ENCODE measurements around the gene SDK1. TPM values are rescaled to one million over a fixed set of nuclear protein-coding genes. Genes with fewer than 3 reads are reported as not detected.

SDK1 gene
- total RNA-seq, 1 donor from 2014 or later: 10.9 TPM

DNA sequence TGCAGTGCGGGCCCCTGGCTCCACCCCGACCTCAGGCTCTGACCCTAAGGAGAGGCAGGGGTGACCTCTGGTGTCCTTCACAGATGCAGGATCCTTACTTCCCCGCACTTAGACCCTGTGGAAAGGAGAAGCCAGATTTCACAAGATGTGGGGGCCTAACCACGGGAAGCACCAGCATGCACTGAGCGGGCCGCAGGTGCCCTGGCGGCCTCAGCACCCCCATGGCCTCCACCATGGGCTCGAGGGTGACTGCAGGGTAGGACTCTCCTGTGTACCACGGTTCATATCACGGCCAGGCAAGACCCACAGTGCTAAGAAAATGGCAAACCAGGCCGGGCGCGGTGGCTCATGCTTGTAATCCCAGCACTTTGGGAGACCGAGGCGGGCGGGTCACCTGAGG, 971.1 kb downstream of the SDK1 start:
- no peak overlapping the region for H3K4me3 Mint-ChIP-seq (ENCODE audit: unreplicated experiment)
- TF ChIP-seq, protein P1, sequence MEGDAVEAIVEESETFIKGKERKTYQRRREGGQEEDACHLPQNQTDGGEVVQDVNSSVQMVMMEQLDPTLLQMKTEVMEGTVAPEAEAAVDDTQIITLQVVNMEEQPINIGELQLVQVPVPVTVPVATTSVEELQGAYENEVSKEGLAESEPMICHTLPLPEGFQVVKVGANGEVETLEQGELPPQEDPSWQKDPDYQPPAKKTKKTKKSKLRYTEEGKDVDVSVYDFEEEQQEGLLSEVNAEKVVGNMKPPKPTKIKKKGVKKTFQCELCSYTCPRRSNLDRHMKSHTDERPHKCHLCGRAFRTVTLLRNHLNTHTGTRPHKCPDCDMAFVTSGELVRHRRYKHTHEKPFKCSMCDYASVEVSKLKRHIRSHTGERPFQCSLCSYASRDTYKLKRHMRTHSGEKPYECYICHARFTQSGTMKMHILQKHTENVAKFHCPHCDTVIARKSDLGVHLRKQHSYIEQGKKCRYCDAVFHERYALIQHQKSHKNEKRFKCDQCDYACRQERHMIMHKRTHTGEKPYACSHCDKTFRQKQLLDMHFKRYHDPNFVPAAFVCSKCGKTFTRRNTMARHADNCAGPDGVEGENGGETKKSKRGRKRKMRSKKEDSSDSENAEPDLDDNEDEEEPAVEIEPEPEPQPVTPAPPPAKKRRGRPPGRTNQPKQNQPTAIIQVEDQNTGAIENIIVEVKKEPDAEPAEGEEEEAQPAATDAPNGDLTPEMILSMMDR (IDR thresholded peaks at IDR 0.05): no peak
- no peak overlapping the region for H3K27ac Mint-ChIP-seq (ENCODE audit: unreplicated experiment)
- no peaks in the 10 kb centered on the region for H3K4me1 Mint-ChIP-seq (ENCODE audit: low read depth)
- peaks cover 5% of the 10 kb centered on the region for H3K9me3 Mint-ChIP-seq (ENCODE audit: low read depth)
- no peaks in the 10 kb centered on the region for H3K27me3 Mint-ChIP-seq (ENCODE audit: low read depth)
- H3K36me3 Mint-ChIP-seq (ENCODE audit: low read depth): peaks cover 2% of the 10 kb centered on the region
- DNase-seq (ENCODE audit: low spot score): no peak

DNA sequence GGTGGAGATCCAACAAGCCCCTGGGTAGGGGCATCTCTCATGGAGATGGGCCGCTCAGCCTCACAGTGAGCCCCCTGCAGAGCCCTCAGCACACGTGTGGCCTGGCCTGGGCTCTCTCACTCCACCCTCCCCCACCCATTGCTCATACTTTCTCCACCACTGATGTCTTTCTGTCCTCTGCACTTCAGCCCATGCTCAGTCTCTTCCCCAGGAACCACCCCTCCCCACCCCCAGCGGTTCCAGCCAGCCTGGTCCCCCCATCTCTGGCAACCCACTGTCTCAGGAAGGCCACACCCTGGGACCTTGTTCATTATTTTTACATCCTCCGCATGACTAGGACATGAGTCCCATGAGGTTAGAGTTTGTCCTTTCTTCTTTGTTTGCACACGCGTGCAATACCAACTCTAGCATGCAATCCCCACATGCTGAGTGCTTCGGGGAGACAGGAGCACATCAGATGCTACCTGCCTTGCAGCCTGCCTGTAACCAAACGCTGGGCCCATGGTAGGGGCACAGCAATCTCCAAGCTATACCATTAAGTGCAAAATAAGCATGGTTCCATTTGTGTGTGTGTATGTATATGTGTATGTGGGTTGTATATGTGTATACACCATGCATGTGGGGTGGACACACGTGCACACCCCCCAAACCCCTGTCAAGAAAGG, 972.6 kb downstream of the SDK1 start:
- H3K4me1 Mint-ChIP-seq (ENCODE audit: low read depth): no peaks in the 10 kb centered on the region
- no peak overlapping the region for H3K27ac Mint-ChIP-seq (ENCODE audit: unreplicated experiment)
- DNase-seq (ENCODE audit: low spot score): no peak
- H3K9me3 Mint-ChIP-seq (ENCODE audit: low read depth): peaks cover 5% of the 10 kb centered on the region
- H3K36me3 Mint-ChIP-seq (ENCODE audit: low read depth): peaks cover 2% of the 10 kb centered on the region
- no peaks in the 10 kb centered on the region for H3K27me3 Mint-ChIP-seq (ENCODE audit: low read depth)
- TF ChIP-seq, protein P1 (IDR thresholded peaks at IDR 0.05): no peak
- H3K4me3 Mint-ChIP-seq (ENCODE audit: unreplicated experiment): no peak overlapping the region

DNA sequence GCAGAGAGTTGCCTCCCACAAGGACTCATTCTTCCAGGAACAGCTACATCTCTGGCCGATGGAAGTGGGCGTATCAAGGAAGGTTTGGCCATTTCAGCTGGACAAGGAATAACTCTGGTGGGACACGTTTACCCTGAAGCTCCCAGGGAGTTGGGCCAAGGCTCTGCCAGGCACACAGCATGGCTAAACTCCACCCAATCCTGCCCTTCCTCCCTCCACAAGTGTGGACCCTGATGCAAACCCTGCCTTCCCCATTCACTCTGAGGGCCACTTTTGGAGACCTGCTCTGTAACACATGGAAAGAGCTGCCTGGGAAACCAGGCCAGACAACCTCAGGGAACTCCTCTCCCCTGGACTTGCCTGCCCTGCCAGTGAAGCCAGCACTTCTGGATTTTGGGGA, 973.2 kb downstream of the SDK1 start:
- no peak for DNase-seq (ENCODE audit: low spot score)
- H3K4me3 Mint-ChIP-seq (ENCODE audit: unreplicated experiment): no peak overlapping the region
- H3K4me1 Mint-ChIP-seq (ENCODE audit: low read depth): no peaks in the 10 kb centered on the region
- no peaks in the 10 kb centered on the region for H3K27me3 Mint-ChIP-seq (ENCODE audit: low read depth)
- H3K9me3 Mint-ChIP-seq (ENCODE audit: low read depth): peaks cover 6% of the 10 kb centered on the region
- no peak overlapping the region for H3K27ac Mint-ChIP-seq (ENCODE audit: unreplicated experiment)
- peaks cover 2% of the 10 kb centered on the region for H3K36me3 Mint-ChIP-seq (ENCODE audit: low read depth)
- TF ChIP-seq, protein P1 (IDR thresholded peaks at IDR 0.05): no peak

DNA sequence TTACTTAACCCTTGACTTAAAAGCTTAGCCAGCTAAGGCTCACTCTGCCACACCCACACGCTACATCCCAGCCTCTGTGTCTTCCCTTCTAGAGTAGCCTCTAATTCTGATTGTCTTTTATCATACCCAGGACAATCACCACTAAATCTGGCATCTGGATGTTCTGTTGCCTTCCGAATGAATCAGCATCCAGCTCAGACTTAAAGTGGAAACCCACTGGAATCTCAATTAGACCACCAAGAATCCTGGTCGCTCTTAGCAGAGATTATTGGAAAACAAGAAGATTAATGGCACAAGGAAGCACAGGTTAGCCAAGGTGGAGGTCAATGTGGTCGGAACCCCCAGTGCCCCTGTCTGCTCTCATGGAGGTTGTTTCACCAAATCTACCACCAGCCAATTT, 976.9 kb downstream of the SDK1 start:
- H3K4me1 Mint-ChIP-seq (ENCODE audit: low read depth): peaks cover 4% of the 10 kb centered on the region
- peaks cover 9% of the 10 kb centered on the region for H3K9me3 Mint-ChIP-seq (ENCODE audit: low read depth)
- no peak for DNase-seq (ENCODE audit: low spot score)

DNA sequence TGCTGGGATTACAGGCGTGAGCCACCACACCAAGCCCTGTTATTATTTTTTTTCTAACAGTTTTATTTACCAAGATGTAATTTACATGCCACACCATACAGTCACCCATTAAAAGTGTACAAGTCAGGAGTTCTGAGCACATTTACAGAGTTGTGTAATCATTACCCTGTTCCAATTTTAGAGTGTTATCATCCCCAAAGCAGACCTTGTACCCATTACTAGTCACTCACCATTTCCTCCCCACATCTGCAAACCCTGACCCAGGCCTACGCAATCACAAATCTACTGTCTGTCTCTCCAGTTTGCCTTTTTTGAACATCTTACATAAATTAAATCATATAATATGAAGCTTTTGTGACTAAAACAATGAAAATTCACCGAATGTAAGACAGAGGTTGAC, 978.2 kb downstream of the SDK1 start:
- TF ChIP-seq, protein P1 (IDR thresholded peaks at IDR 0.05): no peak
- Mint-ChIP-seq H3K27me3 (ENCODE audit: low read depth) (no peaks in the 10 kb centered on the region), H3K27ac (ENCODE audit: unreplicated experiment) (no peak overlapping the region), H3K4me1 (ENCODE audit: low read depth) (peaks cover 4% of the 10 kb centered on the region), H3K9me3 (ENCODE audit: low read depth) (peaks cover 9% of the 10 kb centered on the region), H3K4me3 (ENCODE audit: unreplicated experiment) (no peak overlapping the region), H3K36me3 (ENCODE audit: low read depth) (peaks cover 4% of the 10 kb centered on the region)
- DNase-seq (ENCODE audit: low spot score): no peak

More for the DNA sequence above, 976.9 kb downstream of the SDK1 start:
- Mint-ChIP-seq H3K4me3 (ENCODE audit: unreplicated experiment) (no peak overlapping the region), H3K27ac (ENCODE audit: unreplicated experiment) (no peak overlapping the region), H3K36me3 (ENCODE audit: low read depth) (peaks cover 4% of the 10 kb centered on the region), H3K27me3 (ENCODE audit: low read depth) (no peaks in the 10 kb centered on the region)
- TF ChIP-seq, protein P1 (IDR thresholded peaks at IDR 0.05): no peak

All from chondrocyte (in vitro differentiated cells).